SK-N-SH (cell line): Measurements from ENCODE around the gene RBM12. TPM values are rescaled to one million over a fixed set of nuclear protein-coding genes. Genes with fewer than 3 reads are reported as not detected.

Experiments
- CTCF ChIA-PET: fragments of 300-600, 350-600 bp; formaldehyde crosslinking; extraction: SDS; loops from one replicate; lab custom pipeline; 2021; lab: Yijun Ruan, JAX
- POLR2A ChIA-PET: fragments of 350-600 bp; sonication (Branson Sonifier 250); formaldehyde crosslinking; extraction: SDS; loops from one replicate; lab custom pipeline; 2020; ENCODE audit warnings: antibody characterized with exemption, inconsistent platforms; lab: Yijun Ruan, JAX
- DNase-seq: peaks from one replicate; pipeline ENCODE4 v3.0.0; 2012
- H2AFZ ChIP-seq: fragments of 200-600 bp; sonication (generic); 2 replicates; pipeline ENCODE4 v1.8.1; 2016; ENCODE audit warnings: antibody characterized with exemption, mild to moderate bottlenecking, low read depth
- H3F3A ChIP-seq: fragments of 200-600 bp; sonication (generic); replicated peaks from 2 replicates; pipeline ENCODE3; 2016; ENCODE audit warnings: antibody characterized with exemption, mild to moderate bottlenecking; ENCODE audit not compliant: insufficient read depth
- H3K27ac ChIP-seq, 2 experiments: fragments of 200-500 bp in 1 of 2; fragments of 200-600 bp in 1 of 2; sonication (Bioruptor generic) in 1 of 2; sonication (generic), shearing (Covaris generic) in 1 of 2; 2 replicates each; pipeline versions ENCODE4 v1.5.1 to v1.6.1; 2014 to 2016; ENCODE audit warnings: low read depth in 2 of 2, inconsistent platforms in 1 of 2, low read length in 1 of 2, mild to moderate bottlenecking in 1 of 2, mixed read lengths in 1 of 2
- H3K27me3 ChIP-seq: fragments of 200-600 bp; sonication (generic), shearing (Covaris generic); 2 replicates; pipeline ENCODE4 v1.6.1; 2016; ENCODE audit warnings: mixed run types; ENCODE audit not compliant: insufficient read depth
- H3K36me3 ChIP-seq, 2 experiments: fragments of 200-500 bp in 1 of 2; fragments of 200-600 bp in 1 of 2; sonication (Bioruptor generic) in 1 of 2; sonication (generic) in 1 of 2; replicated peaks in 1 of 2; 2 replicates each; pipeline versions ENCODE3 to v1.5.1; 2014 to 2016; ENCODE audit warnings: low read length in 1 of 2, mild to moderate bottlenecking in 1 of 2; ENCODE audit not compliant: insufficient read depth in 2 of 2, control insufficient read depth in 1 of 2
- H3K4me1 ChIP-seq, 2 experiments: fragments of 200-500 bp in 1 of 2; fragments of 200-600 bp in 1 of 2; sonication (Bioruptor generic) in 1 of 2; sonication (generic), shearing (Covaris generic) in 1 of 2; 2 replicates each; pipeline versions ENCODE4 v1.5.1 to v1.6.1; 2014 to 2016; ENCODE audit warnings: low read depth in 1 of 2, low read length in 1 of 2, mixed run types in 1 of 2; ENCODE audit not compliant: insufficient read depth in 2 of 2, control insufficient read depth in 1 of 2
- H3K4me2 ChIP-seq: fragments of 200-600 bp; sonication (generic), shearing (Covaris generic); 2 replicates; pipeline ENCODE4 v1.6.1; 2017; ENCODE audit warnings: mixed run types
- H3K4me3 ChIP-seq, 2 experiments: fragments of 200-500 bp in 1 of 2; fragments of 200-600 bp in 1 of 2; sonication (Bioruptor generic) in 1 of 2; sonication (generic), shearing (Covaris generic) in 1 of 2; 2 replicates each; pipeline versions ENCODE4 v1.5.1 to v1.8.1; 2014 to 2016; ENCODE audit warnings: low read depth in 2 of 2, inconsistent platforms in 1 of 2, low read length in 1 of 2, mild to moderate bottlenecking in 1 of 2, mixed read lengths in 1 of 2, moderate library complexity in 1 of 2
- H3K79me2 ChIP-seq: fragments of 200-600 bp; sonication (generic); 2 replicates; pipeline ENCODE4 v1.8.1; 2017; ENCODE audit warnings: mild to moderate bottlenecking; ENCODE audit not compliant: insufficient read depth
- H3K9ac ChIP-seq: fragments of 200-600 bp; sonication (generic); 2 replicates; pipeline ENCODE4 v1.6.1; 2017; ENCODE audit warnings: mixed run types
- H3K9me2 ChIP-seq: fragments of 200-600 bp; sonication (generic); 2 replicates; pipeline ENCODE4 v1.6.1; 2017; ENCODE audit warnings: mixed run types
- H3K9me3 ChIP-seq: fragments of 200-600 bp; sonication (generic); 2 replicates; pipeline ENCODE4 v1.6.1; 2017; ENCODE audit warnings: mixed run types, mild to moderate bottlenecking, moderate library complexity
- H4K20me1 ChIP-seq: fragments of 200-600 bp; sonication (generic); 2 replicates; pipeline ENCODE4 v1.6.1; 2017; ENCODE audit warnings: mild to moderate bottlenecking, mixed run types; ENCODE audit not compliant: insufficient read depth
- CHD2 ChIP-seq: fragments of 150-350 bp; IDR thresholded peaks from 2 replicates; pipeline ENCODE4 v1.6.1; 2018; ENCODE audit warnings: low read length; ENCODE audit not compliant: partially characterized antibody
- FOSL2 ChIP-seq: IDR thresholded peaks from 2 replicates; pipeline ENCODE4 v1.4.0; 2012; ENCODE audit warnings: low read depth, mild to moderate bottlenecking, moderate library complexity, borderline replicate concordance
- FOXJ3 ChIP-seq: sonication (generic); formaldehyde crosslinking; IDR thresholded peaks from 2 replicates; pipeline ENCODE4 v1.5.1; 2020; ENCODE audit warnings: mild to moderate bottlenecking, missing genetic modification reagents
- FOXM1 ChIP-seq: IDR thresholded peaks from 2 replicates; pipeline ENCODE4 v1.4.0; 2012; ENCODE audit warnings: low read depth, mild to moderate bottlenecking
- GABPA ChIP-seq: IDR thresholded peaks from 2 replicates; pipeline ENCODE4 v1.4.0; 2012; ENCODE audit warnings: low read depth, mild to moderate bottlenecking
- IRF3 ChIP-seq: fragments of 150-350 bp; IDR thresholded peaks from 2 replicates; pipeline ENCODE4 v1.6.1; 2016; ENCODE audit warnings: mild to moderate bottlenecking, low read depth, low read length
- MAX ChIP-seq: IDR thresholded peaks from 2 replicates; pipeline ENCODE4 v1.4.0; 2012; ENCODE audit warnings: low read depth
- MXI1 ChIP-seq: IDR thresholded peaks from 2 replicates; pipeline ENCODE4 v1.6.1; 2012; ENCODE audit warnings: mild to moderate bottlenecking, low read depth, low read length, improper control_type of control experiment
- NFIC ChIP-seq: IDR thresholded peaks from 2 replicates; pipeline ENCODE4 v1.4.0; 2012; ENCODE audit warnings: borderline replicate concordance
- RFX5 ChIP-seq: IDR thresholded peaks from 2 replicates; pipeline ENCODE4 v1.6.1; 2012; ENCODE audit warnings: mild to moderate bottlenecking, improper control_type of control experiment, low read length
- RXRA ChIP-seq: IDR thresholded peaks from 2 replicates; pipeline ENCODE4 v1.4.0; 2012; ENCODE audit warnings: low read depth, mild to moderate bottlenecking, borderline replicate concordance
- USF1 ChIP-seq: IDR thresholded peaks from 2 replicates; pipeline ENCODE4 v1.4.0; 2012; ENCODE audit warnings: low read depth, borderline replicate concordance
- USF2 ChIP-seq: fragments of 150-350 bp; IDR thresholded peaks from 2 replicates; pipeline ENCODE4 v1.6.1; 2017; ENCODE audit warnings: antibody characterized with exemption, low read length, low read depth, borderline replicate concordance
- YY1 ChIP-seq: IDR thresholded peaks from 2 replicates; pipeline ENCODE4 v1.4.0; 2012; ENCODE audit warnings: low read depth, mild to moderate bottlenecking
- ZBTB33 ChIP-seq: IDR thresholded peaks from 2 replicates; pipeline ENCODE4 v1.4.0; 2012; ENCODE audit warnings: low read depth, borderline replicate concordance
- WGBS: methylation state at CpG from one replicate; pipeline ENCODE4 v1.1.6; 2017; ENCODE audit warnings: low lambda C conversion rate; 5-methylcytosine and 5-hydroxymethylcytosine counted together
- polyA plus RNA-seq, 3 experiments: library from polyadenylated mRNA; depleted of rRNA; stranded (reverse); fragments of >200 nt; gene quantifications; 2 replicates each; pipeline ENCODE4 v1.2.3, GENCODE V29; 2012

The RBM12 gene
- polyA plus RNA-seq, 1 of the 3 experiments (the other 2 are of a cell fraction), result 41.9 TPM

GRCh38 chr20:35653893-35654292, 10.8 kb downstream of the RBM12 start:
- ChIA-PET POLR2A (no interaction called here), CTCF (interaction anchor here (1.1 to 1.7 kb wide), 2 partner anchors 17 to 37 kb away, joined by 3 to 5 read pairs; no protein-coding TSS in a partner anchor)
- peaks cover 100% of the 10 kb centered on the region for H3K79me2 ChIP-seq
- H3K4me2 ChIP-seq, result no peak overlapping the region
- peaks cover 100% of the 10 kb centered on the region for H4K20me1 ChIP-seq
- peaks cover 61 to 65% of the 10 kb centered on the region in 2 experiments for H3K36me3 ChIP-seq
- no peak for DNase-seq
- no peak overlapping the region for H3K4me3 ChIP-seq
- no peak overlapping the region for H3K9ac ChIP-seq
- WGBS, result 97% methylated on average over 4 of the region's 4 CpGs
- H3K9me3 ChIP-seq, result no peaks in the 10 kb centered on the region
- H3F3A ChIP-seq, result peaks cover 24% of the 10 kb centered on the region
- no peak for TF ChIP-seq RXRA
- no peak for TF ChIP-seq ZBTB33
- TF ChIP-seq MAX, result no peak
- no peak for TF ChIP-seq NFIC
- TF ChIP-seq FOXM1, result no peak
- no peak for TF ChIP-seq USF1
- TF ChIP-seq IRF3, result no peak
- no peak for TF ChIP-seq FOSL2
- no peak for TF ChIP-seq FOXJ3 (CRISPR knock-in tag)
- no peak for TF ChIP-seq GABPA
- no peak for TF ChIP-seq USF2
- TF ChIP-seq CHD2, result no peak
- TF ChIP-seq YY1, result no peak
- no peak for TF ChIP-seq RFX5
- TF ChIP-seq MXI1, result no peak
- no peak overlapping the region for H3K27ac ChIP-seq
- H3K27me3 ChIP-seq, result no peaks in the 10 kb centered on the region
- H3K4me1 ChIP-seq, result peaks cover 3% of the 10 kb centered on the region in 2 experiments; a peak in 2 of 4 replicates
- no peaks in the 10 kb centered on the region for H3K9me2 ChIP-seq
- H2AFZ ChIP-seq, result no peak overlapping the region
